NCI-H1105 (cell line): Measurements from ENCODE around the gene NDUFA11.
"Not testable (repeated sequence)": the region's sequence is repeated elsewhere in the genome, so short reads cannot be mapped to it uniquely, and the experiment has no call there.

Source experiments
- DNase-seq: peaks from one replicate; lab custom pipeline; 2025; lab: John Stamatoyannopoulos, UW

The NDUFA11 gene

GRCh38 chr19:5889288-5889971 lies 14.2 kb downstream of the NDUFA11 start:
- no peak for DNase-seq

GRCh38 chr19:5884065-5884811 lies 19.4 kb downstream of the NDUFA11 start:
- DNase-seq, result not testable (repeated sequence)

- DNase-seq, result not testable (repeated sequence)
Observed at GRCh38 chr19:5883157-5883873, 20.3 kb downstream of the NDUFA11 start.

GRCh38 chr19:5882421-5882968 lies 21.1 kb downstream of the NDUFA11 start:
- no peak for DNase-seq

GRCh38 chr19:5881543-5882299 lies 21.9 kb downstream of the NDUFA11 start:
- DNase-seq, result no peak

- no peak for DNase-seq
Observed at GRCh38 chr19:5880604-5881078, 22.9 kb downstream of the NDUFA11 start.

- no peak for DNase-seq
Observed at GRCh38 chr19:5880196-5880595, 23.4 kb downstream of the NDUFA11 start.

GRCh38 chr19:5877882-5878281 lies 25.7 kb downstream of the NDUFA11 start:
- no peak for DNase-seq

- no peak for DNase-seq
Observed at GRCh38 chr19:5877427-5877826, 26.2 kb downstream of the NDUFA11 start.

- DNase-seq, result not testable (repeated sequence)
Observed at GRCh38 chr19:5874496-5874895, 29.1 kb downstream of the NDUFA11 start.

GRCh38 chr19:5873617-5874199 lies 29.9 kb downstream of the NDUFA11 start:
- DNase-seq, result no peak

- no peak for DNase-seq
Observed at GRCh38 chr19:5870986-5871394, 32.6 kb downstream of the NDUFA11 start.

- DNase-seq, result no peak
Observed at GRCh38 chr19:5867201-5868136, 36.1 kb downstream of the NDUFA11 start.

GRCh38 chr19:5865772-5866171 lies 37.8 kb downstream of the NDUFA11 start:
- DNase-seq, result no peak

GRCh38 chr19:5864725-5865486 lies 38.7 kb downstream of the NDUFA11 start:
- no peak for DNase-seq

GRCh38 chr19:5864013-5864720 lies 39.4 kb downstream of the NDUFA11 start:
- no peak for DNase-seq

GRCh38 chr19:5863030-5863665 lies 40.4 kb downstream of the NDUFA11 start:
- no peak for DNase-seq
